Activated T-helper 2 cell treated with anti-CD3 and anti-CD28 coated beads, Interferon-gamma antibody, Interleukin-2, Interleukin-4, amounts not matched to agents 10 μg/mL and 5 μg/mL and 100 μg/mL, durations not matched to agents 14 hours and 24 hours and 36 hours (primary cell): ENCODE results near the gene FTCD. TPM values are rescaled to one million over a fixed set of nuclear protein-coding genes. Genes with fewer than 3 reads are reported as not detected.
A peak's percentile ranks its signal among the peaks of the same experiment; 100 is the strongest.
"Not testable (repeated sequence)": the region's sequence is repeated elsewhere in the genome, so short reads cannot be mapped to it uniquely, and the experiment has no call there.

Experiments
- DNase-seq: peaks from one replicate; pipeline ENCODE4 v3.0.0; 2021; ENCODE audit warnings: low spot score
- H3K27ac Mint-ChIP-seq: one replicate; pipeline ENCODE4 v1.8.0; 2021; ENCODE audit warnings: mixed read lengths
- H3K27me3 Mint-ChIP-seq: one replicate; pipeline ENCODE4 v1.8.0; 2021; ENCODE audit warnings: low read depth, mixed read lengths
- H3K36me3 Mint-ChIP-seq: one replicate; pipeline ENCODE4 v1.8.0; 2021; ENCODE audit warnings: low read depth, mixed read lengths
- H3K4me1 Mint-ChIP-seq: one replicate; pipeline ENCODE4 v1.8.0; 2021; ENCODE audit warnings: low read depth, mixed read lengths
- H3K4me3 Mint-ChIP-seq: one replicate; pipeline ENCODE4 v1.8.0; 2021; ENCODE audit warnings: low read depth, mild to moderate bottlenecking, moderate library complexity, mixed read lengths
- H3K9me3 Mint-ChIP-seq: one replicate; pipeline ENCODE4 v1.8.0; 2021; ENCODE audit warnings: mixed read lengths
- intact Hi-C: fragments of 100-400 bp; cut with micrococcal nuclease; formaldehyde crosslinking; loops from one replicate; pipeline ENCODE4 v1.15.1; 2023
- total RNA-seq: library from RNA; stranded (reverse); gene quantifications from 2 replicates; pipeline ENCODE4 v1.2.3, GENCODE V29; 2022

Gene FTCD
- total RNA-seq, 1 donor from 2014 or later: 0.14 TPM

GRCh38 chr21:46114963-46115362 lies 40.4 kb downstream of the FTCD start:
- Mint-ChIP-seq H3K4me3 (no peak overlapping the region), H3K9me3 (no peaks in the 10 kb centered on the region), H3K36me3 (no peaks in the 10 kb centered on the region), H3K27me3 (no peaks in the 10 kb centered on the region), H3K27ac (no peak overlapping the region), H3K4me1 (no peaks in the 10 kb centered on the region)
- no peak for DNase-seq
- intact Hi-C loops: no loop called here

- peaks cover 1% of the 10 kb centered on the region for H3K9me3 Mint-ChIP-seq
- no peaks in the 10 kb centered on the region for H3K4me1 Mint-ChIP-seq
- no peaks in the 10 kb centered on the region for H3K36me3 Mint-ChIP-seq
- no peak overlapping the region for H3K27ac Mint-ChIP-seq
- no peaks in the 10 kb centered on the region for H3K27me3 Mint-ChIP-seq
- no peak for DNase-seq
- intact Hi-C loops: no loop called here
- no peak overlapping the region for H3K4me3 Mint-ChIP-seq
Measured at GRCh38 chr21:46113497-46114176, 41.7 kb downstream of the FTCD start.

GRCh38 chr21:46112725-46113215 lies 42.6 kb downstream of the FTCD start:
- Mint-ChIP-seq H3K27me3 (peaks cover under 1% of the 10 kb centered on the region), H3K36me3 (no peaks in the 10 kb centered on the region), H3K4me3 (no peak overlapping the region), H3K27ac (no peak overlapping the region), H3K4me1 (no peaks in the 10 kb centered on the region), H3K9me3 (peaks cover 10% of the 10 kb centered on the region)
- intact Hi-C loops: no loop called here
- peak; percentile 3 for DNase-seq

- peak; percentile 3 for DNase-seq
- H3K27me3 Mint-ChIP-seq: peaks cover 2% of the 10 kb centered on the region
- no peak overlapping the region for H3K27ac Mint-ChIP-seq
- intact Hi-C loops: no loop called here
- H3K36me3 Mint-ChIP-seq: no peaks in the 10 kb centered on the region
- no peaks in the 10 kb centered on the region for H3K4me1 Mint-ChIP-seq
- H3K4me3 Mint-ChIP-seq: no peak overlapping the region
- peaks cover 17% of the 10 kb centered on the region for H3K9me3 Mint-ChIP-seq
Measured at GRCh38 chr21:46111857-46112724, 43.3 kb downstream of the FTCD start.

GRCh38 chr21:46111193-46111571 lies 44.2 kb downstream of the FTCD start:
- Mint-ChIP-seq H3K27ac (no peak overlapping the region), H3K36me3 (no peaks in the 10 kb centered on the region), H3K4me1 (no peaks in the 10 kb centered on the region), H3K4me3 (no peak overlapping the region), H3K27me3 (peaks cover 2% of the 10 kb centered on the region), H3K9me3 (peaks cover 18% of the 10 kb centered on the region)
- intact Hi-C loops: no loop called here
- DNase-seq: no peak

- H3K4me1 Mint-ChIP-seq: no peaks in the 10 kb centered on the region
- intact Hi-C loops: no loop called here
- H3K36me3 Mint-ChIP-seq: no peaks in the 10 kb centered on the region
- no peak overlapping the region for H3K27ac Mint-ChIP-seq
- H3K9me3 Mint-ChIP-seq: peaks cover 18% of the 10 kb centered on the region
- H3K4me3 Mint-ChIP-seq: no peak overlapping the region
- peak; percentile 4 for DNase-seq
- H3K27me3 Mint-ChIP-seq: peaks cover 2% of the 10 kb centered on the region
Measured at GRCh38 chr21:46110499-46111192, 44.7 kb downstream of the FTCD start.

- peak; percentile 4 for DNase-seq
- Mint-ChIP-seq H3K9me3 (peaks cover 18% of the 10 kb centered on the region), H3K4me1 (no peaks in the 10 kb centered on the region), H3K27me3 (peaks cover 2% of the 10 kb centered on the region), H3K36me3 (no peaks in the 10 kb centered on the region), H3K4me3 (no peak overlapping the region), H3K27ac (no peak overlapping the region)
- intact Hi-C loops: no loop called here
Measured at GRCh38 chr21:46109313-46110221, 45.8 kb downstream of the FTCD start.

- no peak overlapping the region for H3K4me3 Mint-ChIP-seq
- H3K4me1 Mint-ChIP-seq: no peaks in the 10 kb centered on the region
- peaks cover 9% of the 10 kb centered on the region for H3K27me3 Mint-ChIP-seq
- no peak for DNase-seq
- no peak overlapping the region for H3K27ac Mint-ChIP-seq
- H3K36me3 Mint-ChIP-seq: no peaks in the 10 kb centered on the region
- intact Hi-C loops: no loop called here
- H3K9me3 Mint-ChIP-seq: peaks cover 18% of the 10 kb centered on the region
Measured at GRCh38 chr21:46108827-46109312, 46.5 kb downstream of the FTCD start.

- peaks cover 23% of the 10 kb centered on the region for H3K9me3 Mint-ChIP-seq
- intact Hi-C loops, H3K4me1 Mint-ChIP-seq, H3K27ac Mint-ChIP-seq, H3K36me3 Mint-ChIP-seq, DNase-seq, H3K4me3 Mint-ChIP-seq: not testable (repeated sequence)
- peaks cover 20% of the 10 kb centered on the region for H3K27me3 Mint-ChIP-seq
Measured at GRCh38 chr21:46107376-46107775, 48.0 kb downstream of the FTCD start.

GRCh38 chr21:46104104-46104503 lies 51.3 kb downstream of the FTCD start:
- H3K27ac Mint-ChIP-seq: no peak overlapping the region
- no peaks in the 10 kb centered on the region for H3K36me3 Mint-ChIP-seq
- no peak for DNase-seq
- no peak overlapping the region for H3K4me3 Mint-ChIP-seq
- no peaks in the 10 kb centered on the region for H3K4me1 Mint-ChIP-seq
- H3K9me3 Mint-ChIP-seq: peaks cover 27% of the 10 kb centered on the region
- H3K27me3 Mint-ChIP-seq: peaks cover 45% of the 10 kb centered on the region
- intact Hi-C loops: no loop called here

- Mint-ChIP-seq H3K36me3 (no peaks in the 10 kb centered on the region), H3K27me3 (peaks cover 49% of the 10 kb centered on the region), H3K27ac (no peak overlapping the region), H3K4me3 (no peak overlapping the region), H3K9me3 (peaks cover 10% of the 10 kb centered on the region), H3K4me1 (no peaks in the 10 kb centered on the region)
- intact Hi-C loops: no loop called here
- DNase-seq: no peak
Measured at GRCh38 chr21:46100906-46101305, 54.5 kb downstream of the FTCD start.

GRCh38 chr21:46100426-46100825 lies 55.0 kb downstream of the FTCD start:
- peak; percentile 5 for DNase-seq
- H3K27ac Mint-ChIP-seq: no peak overlapping the region
- H3K9me3 Mint-ChIP-seq: peaks cover 10% of the 10 kb centered on the region
- no peak overlapping the region for H3K4me3 Mint-ChIP-seq
- intact Hi-C loops: no loop called here
- H3K36me3 Mint-ChIP-seq: no peaks in the 10 kb centered on the region
- no peaks in the 10 kb centered on the region for H3K4me1 Mint-ChIP-seq
- H3K27me3 Mint-ChIP-seq: peaks cover 49% of the 10 kb centered on the region
